GM18520 (cell line): ENCODE data around the gene SHROOM2.

ENCODE experiments used
- ATAC-seq: cut with Tn5 transposase; IDR thresholded peaks from one replicate; pipeline ENCODE4 v1.9.1; 2021; ENCODE audit not compliant: unreplicated experiment

Gene SHROOM2

DNA sequence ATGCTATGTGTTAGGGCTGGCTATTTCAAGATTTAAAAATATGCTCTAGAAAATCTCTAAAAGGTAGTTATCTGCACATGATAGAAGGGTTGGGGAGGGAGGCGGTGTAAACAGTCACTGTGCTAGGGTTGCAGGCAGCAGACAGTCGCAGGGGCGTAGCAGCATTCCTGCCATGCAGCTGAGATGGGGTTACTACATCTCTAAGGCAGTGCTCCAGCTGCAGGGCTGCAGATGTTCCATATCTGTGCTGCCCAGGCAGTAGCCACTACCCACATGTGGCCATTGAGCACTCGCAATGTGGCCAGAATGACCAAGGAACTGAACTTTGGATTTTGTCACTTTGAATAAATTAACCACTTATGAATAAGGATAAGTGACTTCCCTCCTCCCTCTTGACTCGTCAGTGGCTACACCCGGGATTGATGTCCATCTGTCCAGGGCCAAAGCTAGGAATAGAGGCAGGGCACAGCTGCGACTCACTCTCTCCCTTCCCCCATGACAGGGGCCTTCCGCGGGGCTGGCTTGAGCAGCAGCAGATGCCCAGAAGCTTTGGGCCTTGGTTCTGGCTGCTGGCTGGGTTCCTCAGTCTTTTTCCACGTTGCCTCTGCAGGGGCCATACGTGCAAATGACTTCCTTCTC, 101.5 kb downstream of the SHROOM2 start:
- ATAC-seq = no peak

DNA sequence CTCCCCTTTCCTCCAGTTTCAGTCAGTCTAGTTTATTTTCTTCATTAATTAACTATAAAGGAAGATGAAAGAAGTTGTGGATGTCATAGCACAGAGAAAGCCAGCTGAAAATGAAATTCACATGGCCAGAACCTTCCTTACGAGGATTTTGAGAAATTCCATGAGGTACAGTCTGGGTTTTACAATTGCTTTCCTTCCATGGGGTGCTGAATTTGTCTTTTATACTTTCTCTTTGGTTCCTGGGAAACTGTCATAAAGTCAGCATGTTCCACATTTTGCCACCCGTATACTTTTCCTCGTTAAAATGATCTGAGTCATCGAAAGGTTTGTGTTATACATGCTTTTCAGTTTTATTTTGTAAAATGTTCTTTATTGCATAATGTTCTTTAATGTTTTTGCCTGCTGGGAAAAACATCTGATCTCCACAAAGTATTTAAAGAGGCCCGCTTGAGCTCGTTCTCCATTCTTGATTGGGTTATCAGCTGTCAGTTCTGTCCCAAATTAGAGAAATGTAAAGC, 102.8 kb downstream of the SHROOM2 start:
- ATAC-seq = no peak

DNA sequence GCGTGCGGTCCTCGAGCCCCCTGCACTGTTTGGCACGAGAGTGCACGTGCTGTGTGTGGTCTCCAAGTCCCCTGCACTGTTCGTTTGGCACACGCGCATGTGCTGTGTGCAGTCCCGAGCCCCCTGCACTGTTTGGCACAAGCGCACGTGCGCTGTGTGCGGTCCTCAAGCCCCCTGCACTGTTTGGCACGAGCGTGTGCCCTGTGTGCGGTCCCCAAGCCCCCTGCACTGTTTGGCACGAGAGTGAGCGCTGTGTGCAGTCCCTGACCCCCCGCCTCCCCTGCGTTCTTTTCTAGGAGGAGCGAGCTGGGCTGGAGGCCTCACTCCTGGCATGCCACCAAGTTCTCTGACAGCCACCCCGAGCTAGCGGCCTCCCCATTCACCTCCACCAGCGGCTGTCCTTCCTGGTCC, 104.5 kb downstream of the SHROOM2 start:
- ATAC-seq = no peak

DNA sequence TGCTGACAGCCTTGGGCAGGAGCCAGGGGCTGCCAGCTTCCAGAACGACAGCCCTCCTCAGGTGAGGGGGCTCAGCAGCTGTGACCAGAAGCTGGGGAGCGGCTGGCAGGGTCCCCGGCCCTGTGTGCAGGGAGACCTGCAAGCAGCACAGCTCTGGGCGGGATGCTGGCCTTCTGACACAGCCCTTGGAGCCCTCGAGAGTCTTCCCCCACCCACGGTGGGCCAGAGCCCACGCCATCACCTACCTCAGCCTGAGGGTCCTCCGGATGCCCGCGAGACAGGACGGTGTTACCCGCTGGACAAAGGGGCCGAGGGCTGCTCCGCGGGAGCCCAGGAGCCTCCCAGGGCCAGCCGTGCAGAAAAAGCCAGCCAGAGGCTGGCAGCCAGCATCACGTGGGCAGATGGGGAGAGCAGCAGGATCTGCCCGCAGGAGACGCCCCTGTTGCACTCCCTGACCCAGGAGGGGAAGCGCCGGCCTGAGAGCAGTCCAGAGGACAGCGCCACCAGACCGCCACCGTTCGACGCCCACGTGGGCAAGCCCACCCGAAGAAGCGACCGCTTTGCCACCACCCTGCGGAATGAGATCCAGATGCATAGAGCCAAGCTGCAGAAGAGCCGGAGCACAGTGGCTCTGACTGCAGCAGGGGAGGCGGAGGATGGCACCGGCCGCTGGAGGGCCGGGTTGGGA, 109.1 kb downstream of the SHROOM2 start:
- no peak for ATAC-seq

DNA sequence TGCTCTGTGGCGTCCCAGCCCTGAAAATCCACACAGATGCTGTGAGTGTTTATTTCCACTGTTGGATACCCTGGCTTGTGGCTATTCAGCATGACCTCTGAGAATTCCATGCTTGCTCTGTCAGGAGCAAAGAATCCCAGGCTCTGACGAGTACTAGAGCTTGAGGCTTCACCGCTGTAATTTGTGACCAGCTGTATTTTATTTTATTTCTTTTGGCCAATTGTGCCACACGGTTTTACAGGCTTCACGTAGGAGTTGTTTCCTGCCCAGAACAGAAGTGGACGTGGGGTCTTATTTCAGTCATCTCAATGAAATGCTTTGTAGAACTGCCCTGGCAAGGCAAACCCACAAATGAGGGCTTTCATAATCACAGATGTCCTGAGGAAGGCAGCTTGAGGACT, 111.5 kb downstream of the SHROOM2 start:
- ATAC-seq = no peak

DNA sequence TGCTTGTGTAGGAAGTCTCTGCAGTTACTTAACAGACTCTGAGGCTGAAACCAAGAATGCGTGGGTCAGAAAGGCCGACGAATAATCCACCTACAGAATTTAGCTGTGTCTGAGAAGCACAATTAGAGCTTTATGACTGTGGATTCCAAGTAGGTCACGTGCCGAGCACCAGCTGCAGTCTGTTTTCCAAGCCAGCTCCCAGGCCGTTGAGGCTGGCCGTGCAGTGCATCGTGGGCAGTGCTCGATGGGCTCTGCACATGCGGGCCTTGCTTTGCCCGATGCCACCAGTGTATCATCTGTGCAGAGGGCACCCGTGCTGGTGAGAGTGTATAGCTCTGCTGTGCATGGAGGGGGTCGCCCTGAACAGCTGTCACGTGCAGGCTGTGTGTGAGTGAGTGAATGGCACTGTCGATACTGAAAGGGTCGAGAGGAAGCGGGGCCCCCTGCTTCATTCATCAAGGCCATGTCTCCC, 113.4 kb downstream of the SHROOM2 start:
- ATAC-seq = no peak

DNA sequence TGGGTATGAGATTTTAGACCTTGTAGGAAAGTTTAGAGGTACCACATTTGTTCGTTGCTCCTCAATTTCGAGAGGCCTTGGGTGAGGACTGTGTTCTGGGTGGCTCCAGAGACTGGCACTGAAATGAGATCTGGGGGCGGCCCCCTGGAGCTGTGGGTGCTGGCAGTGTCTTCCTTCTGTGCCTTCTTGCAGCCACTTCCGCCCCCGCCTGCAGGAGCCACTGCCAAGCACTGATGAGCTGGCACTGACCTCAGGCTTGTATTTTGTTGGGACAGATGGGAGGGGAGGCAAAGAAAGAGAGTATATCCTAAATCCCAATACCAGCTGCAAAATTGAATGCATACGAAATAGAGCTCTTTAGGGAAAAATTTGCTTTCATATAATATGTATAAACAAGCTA, 116.4 kb downstream of the SHROOM2 start:
- ATAC-seq = no peak

DNA sequence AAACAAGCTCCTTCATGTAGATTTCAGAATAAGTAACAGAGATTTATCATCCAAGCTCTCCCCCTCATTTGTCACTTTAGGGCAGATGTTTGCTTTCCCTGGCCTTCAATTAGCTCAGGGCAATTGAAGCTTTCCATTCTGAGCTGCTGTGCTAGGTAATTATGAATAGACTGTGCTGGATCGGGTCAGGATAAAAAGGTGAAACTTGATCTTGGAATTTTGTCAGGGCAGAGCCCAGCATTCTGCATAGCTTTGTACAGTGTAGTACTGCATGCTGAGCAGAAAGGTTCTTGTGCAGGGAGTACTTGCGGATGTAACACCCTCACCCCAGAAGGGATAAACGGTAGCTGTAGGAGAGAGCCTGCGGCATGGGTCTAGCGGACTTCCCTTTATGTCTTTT, 116.9 kb downstream of the SHROOM2 start:
- no peak for ATAC-seq

DNA sequence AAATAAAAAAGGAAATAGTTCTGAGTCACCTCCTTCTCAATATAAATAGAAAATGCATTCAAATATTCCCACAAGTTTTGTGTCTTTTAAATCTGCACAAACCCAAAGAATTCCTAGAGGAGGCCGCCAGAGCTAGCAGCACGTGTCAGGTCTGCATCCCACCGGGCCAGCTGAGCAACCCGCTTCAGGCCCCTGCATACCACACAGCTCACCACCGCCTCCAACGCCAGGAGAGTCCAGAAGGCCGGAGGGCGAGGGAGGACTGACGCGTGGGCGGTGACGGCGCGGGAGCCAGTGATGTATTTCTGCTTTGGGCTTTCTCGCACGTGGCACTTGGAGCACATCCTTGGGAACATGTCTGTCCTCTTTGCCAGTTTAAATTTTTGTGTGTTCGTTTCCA, 119.1 kb downstream of the SHROOM2 start:
- ATAC-seq = no peak

DNA sequence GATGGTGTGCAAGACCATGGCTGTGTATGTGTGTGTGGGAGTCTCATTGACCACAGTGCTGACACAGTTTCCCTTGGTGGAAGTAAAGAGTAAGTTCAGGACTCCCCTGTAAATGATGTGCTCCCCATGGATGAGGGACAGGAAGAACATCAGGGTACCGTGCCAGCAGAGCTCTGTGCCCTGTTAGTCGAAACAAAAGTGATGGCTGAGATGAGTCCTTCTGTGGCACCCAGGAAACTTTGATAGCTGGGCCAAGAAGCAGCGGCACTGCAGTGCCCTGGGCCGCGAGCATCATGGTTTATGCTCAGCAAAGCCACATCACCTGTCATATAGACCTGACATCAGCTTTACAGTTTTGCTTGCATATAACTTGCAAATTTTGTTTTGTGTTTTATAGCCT, 119.5 kb downstream of the SHROOM2 start:
- no peak for ATAC-seq

DNA sequence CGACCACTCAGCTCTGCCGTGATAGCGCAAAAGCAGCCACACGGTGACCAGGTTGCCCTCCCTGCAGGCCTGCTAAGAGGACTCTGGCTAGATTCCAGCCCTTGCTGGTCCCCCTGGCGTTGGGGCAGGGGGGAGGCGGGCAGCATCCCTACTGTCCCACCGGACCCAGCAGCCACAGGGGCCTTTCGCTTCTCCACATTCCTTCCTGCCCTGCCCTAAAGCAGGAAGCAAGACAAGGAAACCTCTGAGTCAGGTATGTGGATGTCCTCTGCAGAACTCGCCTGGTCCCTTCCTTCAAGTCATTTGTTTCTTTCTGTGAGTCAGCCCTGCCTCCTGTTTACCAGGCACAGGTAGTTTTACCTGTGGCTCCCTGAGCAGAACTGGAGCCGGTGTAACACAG, 120.7 kb downstream of the SHROOM2 start:
- no peak for ATAC-seq

DNA sequence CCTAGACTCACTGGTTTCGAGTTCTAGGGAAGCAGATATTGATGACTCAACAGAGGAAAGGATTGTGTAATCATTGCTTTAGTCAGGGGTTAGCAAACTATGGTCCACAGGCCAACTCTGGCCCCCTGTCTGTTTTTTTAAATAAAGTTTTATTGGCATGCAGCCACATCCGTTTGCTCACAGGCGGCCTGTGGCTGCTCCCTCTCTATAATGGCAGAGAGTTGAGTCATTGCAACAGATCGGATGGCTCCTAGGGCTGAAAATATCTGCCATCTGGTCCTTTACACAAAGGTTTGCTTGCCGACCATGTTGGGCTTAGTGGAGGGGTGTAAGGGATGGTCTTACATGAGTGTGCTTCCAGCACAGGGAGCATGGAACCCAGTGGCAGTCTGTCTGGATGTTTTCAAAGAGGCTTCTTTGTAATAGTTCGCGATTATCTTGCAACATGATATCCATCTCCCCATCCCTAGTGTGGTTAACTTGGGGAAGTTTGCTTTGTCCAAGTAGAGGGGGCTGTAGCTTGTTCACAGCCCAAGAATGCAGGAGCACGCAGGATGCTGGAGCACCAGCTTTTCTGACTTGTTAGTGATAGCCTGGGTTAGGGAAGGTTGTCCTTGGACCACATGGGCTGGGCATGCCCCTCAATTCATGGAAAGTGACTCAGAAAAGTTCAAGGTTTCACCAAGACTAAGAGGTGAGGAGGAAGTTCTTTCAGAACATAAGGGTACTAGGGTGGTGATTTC, 121.6 kb downstream of the SHROOM2 start:
- ATAC-seq = no peak

DNA sequence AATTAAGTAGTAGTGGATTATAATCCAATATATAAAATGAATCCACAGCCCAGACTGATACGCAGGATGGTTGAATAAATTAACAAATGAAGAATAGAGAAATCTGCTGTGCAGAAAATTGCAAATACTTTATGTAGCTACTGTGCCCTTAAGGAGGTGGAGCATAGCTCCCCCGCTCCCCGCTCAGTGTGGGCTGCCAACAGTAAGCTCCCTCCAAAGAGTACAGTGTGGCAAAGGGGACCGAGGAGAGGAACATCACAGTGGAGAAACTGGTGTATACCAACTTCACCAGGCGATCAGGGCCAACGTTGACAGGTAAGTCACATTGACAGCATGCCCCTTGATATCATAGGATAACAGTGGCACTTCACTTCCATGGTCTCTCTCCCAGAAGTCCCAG, 123.0 kb downstream of the SHROOM2 start:
- ATAC-seq = no peak

DNA sequence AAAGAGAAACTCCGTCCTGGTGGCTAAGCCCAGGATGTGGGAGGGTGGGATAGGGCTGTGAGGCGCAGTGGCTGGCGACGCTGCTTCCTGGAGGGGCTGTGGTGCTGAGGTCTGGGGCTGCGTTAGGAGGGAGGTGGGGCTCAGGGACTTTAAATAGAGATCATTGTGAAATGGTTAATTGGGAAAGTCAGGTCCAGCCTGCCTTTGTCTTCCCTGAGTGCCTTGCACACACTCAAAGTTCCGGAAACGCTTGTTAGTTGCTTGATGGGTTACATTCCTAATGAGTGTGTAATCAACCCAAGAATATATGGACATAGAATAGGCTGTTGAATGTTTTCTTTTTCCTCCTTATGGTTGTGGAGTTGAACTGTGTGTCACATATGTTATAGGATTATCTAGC, 125.3 kb downstream of the SHROOM2 start:
- ATAC-seq = no peak

DNA sequence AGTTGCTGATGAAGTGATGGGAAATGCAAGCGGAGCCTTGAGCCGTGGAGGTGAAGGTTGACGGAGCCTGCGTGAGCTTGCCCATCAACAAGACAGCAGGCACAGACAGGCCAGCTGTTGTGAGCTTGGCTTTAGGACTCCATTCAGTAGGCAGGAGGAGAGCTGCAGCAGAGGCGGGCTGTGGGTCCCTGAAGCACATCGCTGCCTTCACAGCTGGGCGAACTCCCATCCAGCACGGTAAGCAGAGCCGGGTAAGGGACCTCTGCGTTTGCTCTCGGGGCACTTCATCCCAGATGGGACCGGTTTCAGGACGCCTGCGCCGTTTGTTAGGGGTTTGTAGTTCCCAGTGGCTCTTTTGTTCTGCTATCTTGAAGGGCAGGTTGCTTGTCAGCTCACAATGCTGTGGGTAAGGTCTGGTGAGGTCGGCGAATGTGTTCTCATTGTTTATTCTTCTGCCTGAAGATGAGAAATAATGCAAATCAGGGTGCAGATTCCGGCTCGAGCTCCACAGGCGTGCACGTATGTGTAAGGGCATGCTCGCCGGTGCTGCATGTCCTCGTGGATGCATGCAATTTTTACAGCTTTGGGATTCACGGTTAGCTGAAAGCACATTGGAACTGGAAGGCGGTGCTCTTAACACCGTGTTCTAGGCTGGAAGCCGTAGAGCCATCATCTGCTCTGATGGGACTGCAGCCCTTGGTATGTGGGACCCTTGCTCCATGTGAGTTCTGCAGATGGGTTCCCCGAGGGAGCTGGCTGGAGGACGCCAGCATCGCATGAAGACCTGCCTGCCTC, 126.3 kb downstream of the SHROOM2 start:
- ATAC-seq = no peak

DNA sequence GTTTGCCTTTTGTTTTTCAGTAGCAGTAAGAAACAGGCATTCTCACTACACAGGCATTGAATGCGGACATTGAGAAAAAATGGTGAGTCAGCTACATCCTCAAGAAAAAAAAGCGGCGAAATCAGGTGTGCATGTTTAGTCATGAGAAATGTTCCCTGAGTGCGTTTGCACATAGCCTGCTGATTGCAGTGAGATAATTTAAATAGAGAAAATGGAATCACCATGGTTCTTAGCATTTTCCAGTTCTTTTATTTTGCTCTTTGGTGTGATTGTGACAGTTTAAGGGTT, 126.9 kb downstream of the SHROOM2 start:
- ATAC-seq = no peak

DNA sequence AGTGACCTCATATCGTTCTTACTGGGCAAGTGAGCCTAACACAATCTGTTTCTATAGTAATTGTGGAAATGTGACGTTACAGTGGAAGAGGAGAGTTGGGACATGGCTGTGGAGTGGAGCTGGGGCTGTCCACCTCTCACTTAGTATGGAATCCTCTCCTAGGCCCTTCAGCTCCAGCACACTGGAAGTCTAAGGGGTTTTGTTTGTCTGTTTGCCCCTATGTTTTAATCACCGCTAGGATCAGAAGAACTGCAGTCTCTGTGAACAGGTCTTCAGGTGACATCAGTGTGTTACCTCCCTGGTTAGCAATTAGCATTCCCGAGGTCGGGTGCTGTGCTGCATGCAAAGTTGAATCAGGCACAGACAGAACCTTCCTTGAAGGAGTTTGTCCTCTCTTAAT, 131.6 kb downstream of the SHROOM2 start:
- no peak for ATAC-seq

DNA sequence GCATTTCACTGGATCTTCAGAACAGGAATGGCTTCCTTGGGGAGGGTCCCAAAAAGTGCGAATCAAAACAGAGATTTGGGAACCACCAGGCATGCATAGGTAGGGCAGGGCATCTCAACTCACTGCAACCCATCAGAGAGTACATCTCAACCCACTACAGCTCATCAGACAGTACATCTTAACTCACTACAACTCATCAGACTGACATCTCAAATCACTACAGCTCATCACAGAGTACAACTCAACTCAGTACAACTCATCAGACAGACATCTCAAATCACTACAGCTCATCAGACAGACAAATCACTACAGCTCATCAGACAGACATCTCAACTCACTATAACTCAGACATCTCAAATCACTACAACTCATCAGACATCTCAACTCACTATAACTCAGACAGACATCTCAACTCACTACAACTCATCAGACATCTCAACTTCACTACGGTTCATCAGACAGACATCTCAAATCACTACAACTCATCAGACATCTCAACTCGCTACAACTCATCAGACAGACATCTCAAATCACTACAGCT, 133.5 kb downstream of the SHROOM2 start:
- ATAC-seq = no peak

DNA sequence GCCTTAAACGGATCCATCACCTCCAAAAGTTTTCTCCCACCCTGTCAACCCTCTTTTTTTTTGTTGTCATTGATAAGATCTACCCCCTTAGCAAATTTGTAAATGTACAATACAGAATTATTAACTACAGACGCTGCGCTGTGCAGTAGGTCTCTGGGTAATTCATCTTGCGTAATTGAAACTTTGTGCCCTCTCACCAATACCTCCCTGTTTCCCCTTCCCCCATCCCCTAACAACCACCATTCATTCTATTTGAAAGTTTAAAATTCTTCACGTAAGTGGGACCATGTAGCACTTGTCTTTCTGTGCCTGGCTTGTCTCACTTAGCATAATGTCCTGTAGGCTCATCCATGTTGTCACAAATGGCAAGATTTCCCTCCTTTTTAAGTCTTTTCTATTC, 135.2 kb downstream of the SHROOM2 start:
- no peak for ATAC-seq

DNA sequence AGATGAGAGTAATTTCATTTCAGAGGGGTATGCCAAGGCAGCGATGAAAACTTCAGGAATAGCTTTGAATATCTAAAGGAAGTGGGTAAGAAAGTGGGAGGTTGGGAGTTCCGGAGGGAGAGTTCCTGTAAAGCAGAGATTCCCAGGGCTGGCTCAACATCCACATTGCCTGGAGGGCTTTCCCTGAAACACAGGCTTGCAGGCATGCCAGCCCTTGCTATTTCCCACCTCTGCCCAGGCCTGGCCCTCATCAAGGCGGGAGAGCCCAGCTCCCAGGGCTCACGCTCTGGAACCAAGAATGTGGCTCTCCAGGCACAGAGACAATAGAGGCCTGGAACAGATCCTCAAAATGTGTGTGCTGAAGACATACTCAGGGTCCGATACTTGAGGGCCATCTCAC, 137.1 kb downstream of the SHROOM2 start:
- ATAC-seq = no peak

DNA sequence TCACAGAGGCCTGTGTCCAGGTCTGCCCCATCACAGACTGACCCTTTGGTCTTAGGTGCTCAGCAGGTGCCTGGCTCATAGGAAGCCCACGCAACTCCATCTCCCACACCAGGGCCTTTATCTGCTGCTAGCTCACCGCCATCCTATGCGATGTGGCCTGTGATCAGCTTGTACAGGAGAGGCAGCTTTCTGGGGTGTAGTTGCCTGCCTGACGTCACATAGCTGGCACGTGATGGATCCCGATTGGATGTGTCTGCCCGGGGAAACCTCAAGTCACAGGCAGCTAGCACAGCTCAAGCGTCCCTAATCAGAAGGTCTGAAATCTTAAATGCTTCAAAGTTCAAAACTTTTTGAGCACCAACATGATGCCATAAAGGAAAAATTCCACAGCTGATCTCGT, 139.8 kb downstream of the SHROOM2 start:
- no peak for ATAC-seq
